Measurements from ENCODE around the gene PIK3CD.
"Not testable (repeated sequence)": the region's sequence is repeated elsewhere in the genome, so short reads cannot be mapped to it uniquely, and the experiment has no call there.

PIK3CD gene

GRCh38 chr1:9689971-9690381 is 38.4 kb downstream of the PIK3CD start:
- DNase-seq, result peak in 1 of 2 experiments; percentile 23

DNA sequence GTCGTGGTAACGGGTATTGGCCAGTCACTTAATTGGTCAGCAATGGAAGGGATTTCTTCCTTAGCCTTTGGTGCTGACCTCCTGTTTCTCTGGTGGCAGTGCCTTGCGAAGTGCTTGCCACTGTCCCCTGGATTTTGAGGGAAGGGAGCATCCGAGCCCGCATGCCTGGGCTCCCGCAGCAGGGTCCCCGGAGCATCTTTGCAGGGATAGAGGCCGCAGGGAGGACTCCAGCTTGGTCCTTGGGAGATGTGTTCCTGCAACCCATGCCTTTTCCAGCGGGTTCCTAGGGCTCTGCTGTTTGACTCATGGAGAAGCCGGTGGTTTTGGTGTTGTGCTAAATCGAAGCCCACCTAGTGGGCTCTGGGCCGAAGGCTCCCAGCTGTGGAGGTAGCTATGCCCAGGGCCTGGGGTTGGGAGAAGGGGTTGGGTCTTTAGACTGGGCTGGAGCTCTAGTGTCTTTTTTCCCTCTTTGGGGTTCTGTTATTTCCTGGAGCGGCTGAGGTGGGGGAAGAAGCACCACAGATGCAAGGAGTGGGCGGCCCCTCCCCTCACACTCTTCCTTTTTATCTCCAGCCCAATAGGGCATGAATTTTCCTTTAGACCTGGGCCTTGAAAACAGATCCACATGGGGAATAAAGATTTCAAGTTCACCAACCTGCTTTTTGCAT is 39.0 kb downstream of the PIK3CD start:
- no peak for DNase-seq

DNA sequence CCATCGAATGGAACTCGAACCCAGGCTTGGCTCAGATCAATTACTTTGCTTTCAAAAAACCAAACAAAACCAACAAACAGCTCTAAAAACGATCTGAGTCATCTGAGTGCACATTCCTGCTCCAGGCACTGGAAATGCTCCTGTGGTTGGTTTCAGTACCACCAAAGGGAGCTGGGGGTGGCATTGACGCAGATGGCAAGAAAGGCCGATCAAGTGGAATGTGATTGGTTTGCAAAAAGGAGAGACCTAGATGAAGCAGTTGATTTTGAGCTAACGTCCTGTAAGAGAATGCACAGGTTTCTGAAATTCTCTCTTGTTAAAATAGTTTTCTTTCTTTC is 39.5 kb downstream of the PIK3CD start:
- peak in 1 of 2 experiments; percentile 22 for DNase-seq

GRCh38 chr1:9691691-9692090 is 40.2 kb downstream of the PIK3CD start:
- no peak for DNase-seq

- no peak for DNase-seq
Observed at GRCh38 chr1:9696793-9697192, 45.3 kb downstream of the PIK3CD start.

DNA sequence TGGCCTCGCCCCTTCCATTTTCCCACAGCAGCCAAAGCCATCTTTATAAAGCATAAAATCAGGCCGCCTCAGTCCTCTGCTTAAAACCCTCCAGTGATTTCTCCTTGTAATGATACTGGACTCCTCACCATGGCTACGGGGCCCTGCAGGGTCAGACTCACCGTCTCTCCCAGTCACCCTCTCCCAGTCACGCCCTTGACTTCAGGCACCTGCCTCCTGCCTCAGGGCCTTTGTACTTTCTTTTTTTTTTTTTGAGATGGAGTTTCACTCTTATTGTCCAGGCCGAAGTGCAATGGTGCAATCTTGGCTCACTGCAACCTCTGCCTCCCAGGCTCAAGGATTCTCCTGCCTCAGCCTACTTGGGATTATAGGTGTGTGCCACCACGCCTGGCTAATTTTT is 47.8 kb downstream of the PIK3CD start:
- DNase-seq, result no peak

GRCh38 chr1:9700340-9700739 is 48.8 kb downstream of the PIK3CD start:
- no peak for DNase-seq

GRCh38 chr1:9701665-9702064 is 50.1 kb downstream of the PIK3CD start:
- no peak for DNase-seq

- no peak for DNase-seq
Observed at GRCh38 chr1:9703165-9703509, 51.6 kb downstream of the PIK3CD start.

DNA sequence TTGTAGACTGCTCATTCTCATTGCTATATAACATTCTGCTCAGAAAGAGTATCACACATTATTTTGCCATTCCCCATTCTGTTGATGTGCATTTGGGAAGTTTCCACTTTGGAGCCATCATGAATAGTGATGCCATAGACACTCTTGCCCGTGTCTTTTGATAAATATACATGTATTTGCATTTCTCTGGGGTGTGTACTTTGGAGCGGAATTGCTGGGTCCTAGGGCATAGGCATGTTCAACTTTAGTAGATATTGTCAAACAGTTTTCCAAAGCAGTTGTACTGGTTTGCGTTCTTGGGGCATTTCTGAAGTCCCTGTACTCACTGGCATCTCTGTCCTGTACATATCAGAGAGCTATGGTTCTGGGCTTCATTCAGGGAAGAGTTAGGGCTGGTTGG is 52.1 kb downstream of the PIK3CD start:
- no peak for DNase-seq

GRCh38 chr1:9705337-9706093 is 54.0 kb downstream of the PIK3CD start:
- no peak for DNase-seq

- DNase-seq, result no peak
Observed at GRCh38 chr1:9706178-9706577, 54.6 kb downstream of the PIK3CD start.

GRCh38 chr1:9710037-9710436 is 58.5 kb downstream of the PIK3CD start:
- no peak for DNase-seq

DNA sequence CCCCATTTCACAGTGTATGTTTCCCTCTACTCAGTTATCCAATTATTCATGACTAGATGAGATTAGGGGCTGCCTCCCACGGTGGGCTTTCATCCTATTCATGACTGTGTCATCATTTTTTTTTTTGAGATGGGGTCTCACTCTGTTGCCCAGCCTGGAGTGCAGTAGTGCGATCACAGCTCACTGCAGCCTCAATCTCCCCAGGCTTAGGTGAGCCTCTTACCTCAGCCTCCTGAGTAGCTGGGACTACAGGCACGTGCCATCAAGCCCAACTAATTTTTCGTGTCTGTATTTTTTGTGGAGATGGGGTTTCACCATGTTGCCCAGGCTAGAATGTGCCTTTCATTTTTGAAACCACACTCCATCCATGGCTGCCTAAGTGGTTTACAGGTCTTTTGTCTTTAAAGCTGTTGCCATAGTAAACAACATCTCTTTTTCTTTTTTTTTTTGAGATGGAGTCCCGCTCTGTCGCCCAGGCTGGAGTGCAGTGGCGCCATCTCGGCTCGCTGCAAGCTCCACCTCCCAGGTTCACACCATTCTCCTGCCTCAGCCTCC is 60.0 kb downstream of the PIK3CD start:
- DNase-seq, result no peak

- DNase-seq, result not testable (repeated sequence)
Observed at GRCh38 chr1:9712767-9713166, 61.2 kb downstream of the PIK3CD start.

- DNase-seq, result peak in 1 of 2 experiments; percentile 57
Observed at GRCh38 chr1:9714257-9714718, 62.8 kb downstream of the PIK3CD start.

DNA sequence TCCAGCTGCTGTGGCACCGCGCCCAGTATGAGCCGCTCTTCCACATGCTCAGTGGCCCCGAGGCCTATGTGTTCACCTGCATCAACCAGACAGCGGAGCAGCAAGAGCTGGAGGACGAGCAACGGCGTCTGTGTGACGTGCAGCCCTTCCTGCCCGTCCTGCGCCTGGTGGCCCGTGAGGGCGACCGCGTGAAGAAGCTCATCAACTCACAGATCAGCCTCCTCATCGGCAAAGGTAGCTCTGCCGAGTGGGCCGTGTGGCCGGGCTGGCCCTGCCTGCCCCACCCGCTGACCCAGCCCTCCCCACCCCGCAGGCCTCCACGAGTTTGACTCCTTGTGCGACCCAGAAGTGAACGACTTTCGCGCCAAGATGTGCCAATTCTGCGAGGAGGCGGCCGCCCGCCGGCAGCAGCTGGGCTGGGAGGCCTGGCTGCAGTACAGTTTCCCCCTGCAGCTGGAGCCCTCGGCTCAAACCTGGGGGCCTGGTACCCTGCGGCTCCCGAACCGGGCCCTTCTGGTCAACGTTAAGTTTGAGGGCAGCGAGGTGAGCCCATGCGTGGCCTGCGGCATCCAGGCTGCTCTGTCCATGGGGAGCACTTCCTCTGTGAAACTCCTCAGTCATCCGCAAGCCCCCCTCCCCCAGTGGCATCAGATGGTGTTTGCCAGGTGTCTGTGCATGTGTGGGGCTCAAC is 64.2 kb downstream of the PIK3CD start:
- no peak for DNase-seq

DNA sequence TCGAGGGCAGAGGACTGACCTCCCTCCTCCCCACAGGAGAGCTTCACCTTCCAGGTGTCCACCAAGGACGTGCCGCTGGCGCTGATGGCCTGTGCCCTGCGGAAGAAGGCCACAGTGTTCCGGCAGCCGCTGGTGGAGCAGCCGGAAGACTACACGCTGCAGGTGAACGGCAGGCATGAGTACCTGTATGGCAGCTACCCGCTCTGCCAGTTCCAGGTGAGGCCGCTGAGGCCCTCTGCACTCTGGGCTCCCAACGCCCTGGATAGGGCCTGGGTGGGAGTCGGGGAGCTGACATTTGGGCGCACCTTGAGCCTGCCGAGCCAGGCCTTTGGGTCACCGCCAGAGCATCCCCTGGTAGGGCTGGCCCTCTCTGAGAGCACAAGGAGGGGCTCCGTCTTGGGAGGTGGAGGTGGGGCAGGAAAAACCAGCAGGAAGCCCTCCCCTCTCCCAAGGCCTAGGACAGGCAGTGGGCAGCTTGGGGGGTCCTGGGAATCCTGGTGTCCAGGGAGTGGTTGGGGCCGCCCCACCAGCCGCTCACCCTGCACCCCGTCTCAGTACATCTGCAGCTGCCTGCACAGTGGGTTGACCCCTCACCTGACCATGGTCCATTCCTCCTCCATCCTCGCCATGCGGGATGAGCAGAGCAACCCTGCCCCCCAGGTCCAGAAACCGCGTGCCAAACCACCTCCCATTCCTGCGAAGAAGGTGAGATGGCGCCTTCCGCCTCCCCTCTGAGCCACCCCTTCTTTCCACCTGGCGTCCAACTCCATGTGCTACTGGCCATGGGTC is 65.1 kb downstream of the PIK3CD start:
- DNase-seq, result no peak

- peak; percentile 67 to 75 for DNase-seq
Observed at GRCh38 chr1:9717193-9718005, 65.9 kb downstream of the PIK3CD start.

DNA sequence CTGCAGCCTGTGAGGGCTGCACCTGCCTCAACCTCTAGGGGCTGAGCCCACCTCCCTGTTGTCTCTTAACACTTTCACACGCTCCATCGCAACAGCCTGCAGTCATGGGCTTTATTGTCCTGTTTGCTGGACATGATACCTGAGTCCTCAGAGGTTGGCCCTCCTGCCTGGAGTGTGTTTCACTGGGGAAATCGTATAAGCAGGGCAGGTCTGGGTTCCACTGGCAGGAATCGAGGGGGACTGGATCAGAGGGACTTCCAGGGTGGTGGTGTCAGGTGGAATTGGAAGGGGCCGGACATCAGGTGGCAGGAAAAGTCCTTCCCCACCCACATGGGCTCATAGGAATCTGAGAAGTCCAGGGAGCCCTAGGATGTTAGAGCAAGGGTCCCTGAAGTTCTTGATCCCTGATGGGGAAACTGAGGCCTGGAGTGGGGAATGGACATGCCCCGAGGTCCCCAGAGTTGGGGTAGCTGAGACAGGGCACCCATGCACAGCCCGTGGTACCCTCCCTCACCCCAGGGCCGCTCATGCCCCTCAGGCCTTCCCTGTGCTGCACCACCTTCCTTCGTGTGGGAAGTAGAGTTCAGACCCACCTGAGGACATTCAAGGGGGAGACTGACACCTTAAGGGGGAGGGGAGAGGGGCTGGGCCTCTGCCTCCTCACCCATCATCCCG is 66.6 kb downstream of the PIK3CD start:
- DNase-seq, result no peak

DNA sequence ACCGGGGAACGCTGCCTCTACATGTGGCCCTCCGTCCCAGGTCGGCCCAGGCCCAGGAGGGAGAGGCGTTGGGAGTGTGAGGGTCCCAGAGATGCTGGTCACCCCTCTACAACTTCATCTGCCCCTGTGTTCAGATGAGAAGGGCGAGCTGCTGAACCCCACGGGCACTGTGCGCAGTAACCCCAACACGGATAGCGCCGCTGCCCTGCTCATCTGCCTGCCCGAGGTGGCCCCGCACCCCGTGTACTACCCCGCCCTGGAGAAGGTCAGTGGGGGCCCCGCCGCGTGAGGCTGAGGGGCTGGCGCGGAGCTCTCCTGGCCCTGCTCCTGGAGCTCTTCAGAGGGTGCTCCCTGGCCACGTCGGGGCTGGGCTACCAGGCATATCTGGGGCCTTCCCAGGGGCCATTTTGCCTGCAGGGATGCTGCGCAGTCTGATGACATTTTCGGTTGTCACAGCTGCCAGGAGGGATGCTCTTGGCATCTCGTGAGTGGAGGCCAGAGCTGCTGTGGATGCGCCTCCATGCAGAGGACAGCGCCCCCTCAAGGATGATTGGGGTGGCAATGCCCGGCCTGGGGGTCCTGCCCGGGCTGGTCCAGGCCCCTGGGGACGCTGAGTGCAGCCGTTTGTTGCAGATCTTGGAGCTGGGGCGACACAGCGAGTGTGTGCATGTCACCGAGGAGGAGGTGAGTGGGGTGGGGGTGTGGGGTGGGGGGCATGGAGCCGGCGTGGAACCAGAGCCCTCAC is 68.6 kb downstream of the PIK3CD start:
- no peak for DNase-seq
